Suprapubic skin (tissue), 3 donors: ENCODE measurements around the gene RPUSD3.

Source experiments
- EP300 ChIP-seq: sonication (generic); formaldehyde crosslinking; IDR thresholded peaks from one replicate; pipeline ENCODE4 v1.6.1; 2017; ENCODE audit warnings: antibody characterized with exemption
- POLR2A ChIP-seq, 2 donors: fragments of 450-650 bp; IDR thresholded peaks; one replicate each; pipeline ENCODE4 v1.6.1; 2017; ENCODE audit warnings: antibody characterized with exemption in 2 of 2, mild to moderate bottlenecking in 2 of 2, moderate library complexity in 2 of 2
- TF ChIP-seq, protein P1 (sequence below), 2 donors: fragments of 200-600 bp in 1 of 2; fragments of 450-650 bp in 1 of 2; sonication (generic) in 1 of 2; IDR thresholded peaks; one replicate each; pipeline ENCODE4 v1.5.1; 2016 to 2019; ENCODE audit warnings: antibody characterized with exemption in 2 of 2, mild to moderate bottlenecking in 1 of 2, moderate library complexity in 1 of 2

DNA sequence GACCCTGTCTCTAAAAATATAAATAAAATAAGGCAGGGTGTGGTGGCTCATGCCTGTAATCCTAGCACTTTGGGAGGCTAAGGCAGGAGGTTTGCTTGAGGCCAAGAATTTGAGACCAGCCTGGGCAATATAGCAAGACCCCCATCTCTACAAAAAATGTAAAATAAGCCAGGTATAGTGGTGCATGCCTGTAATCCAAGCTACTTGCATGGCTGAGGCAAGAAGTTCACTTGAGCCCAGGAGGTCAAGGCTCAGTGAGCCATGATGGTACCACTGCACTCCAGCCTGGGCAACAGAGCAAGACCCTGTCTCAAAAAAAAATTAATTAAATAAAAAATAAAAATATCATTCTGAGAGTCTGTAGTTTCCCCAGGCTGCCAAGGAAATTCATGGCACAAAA, 42.5 kb upstream of the RPUSD3 start:
- TF ChIP-seq, protein P1, sequence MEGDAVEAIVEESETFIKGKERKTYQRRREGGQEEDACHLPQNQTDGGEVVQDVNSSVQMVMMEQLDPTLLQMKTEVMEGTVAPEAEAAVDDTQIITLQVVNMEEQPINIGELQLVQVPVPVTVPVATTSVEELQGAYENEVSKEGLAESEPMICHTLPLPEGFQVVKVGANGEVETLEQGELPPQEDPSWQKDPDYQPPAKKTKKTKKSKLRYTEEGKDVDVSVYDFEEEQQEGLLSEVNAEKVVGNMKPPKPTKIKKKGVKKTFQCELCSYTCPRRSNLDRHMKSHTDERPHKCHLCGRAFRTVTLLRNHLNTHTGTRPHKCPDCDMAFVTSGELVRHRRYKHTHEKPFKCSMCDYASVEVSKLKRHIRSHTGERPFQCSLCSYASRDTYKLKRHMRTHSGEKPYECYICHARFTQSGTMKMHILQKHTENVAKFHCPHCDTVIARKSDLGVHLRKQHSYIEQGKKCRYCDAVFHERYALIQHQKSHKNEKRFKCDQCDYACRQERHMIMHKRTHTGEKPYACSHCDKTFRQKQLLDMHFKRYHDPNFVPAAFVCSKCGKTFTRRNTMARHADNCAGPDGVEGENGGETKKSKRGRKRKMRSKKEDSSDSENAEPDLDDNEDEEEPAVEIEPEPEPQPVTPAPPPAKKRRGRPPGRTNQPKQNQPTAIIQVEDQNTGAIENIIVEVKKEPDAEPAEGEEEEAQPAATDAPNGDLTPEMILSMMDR (IDR thresholded peaks at IDR 0.05) = no peak
- TF ChIP-seq POLR2A (IDR thresholded peaks at IDR 0.05) = no peak
- no peak for TF ChIP-seq EP300
